WTC11 (cell line): ENCODE data around the gene IRF1. TPM values are rescaled to one million over a fixed set of nuclear protein-coding genes. Genes with fewer than 3 reads are reported as not detected.

Experiments used
- ATAC-seq: fragments of 200-7000 bp; cut with Tn5 transposase; 2 replicates; pipeline ENCODE4 v1.10.0; 2021; ENCODE audit warnings: mild to moderate bottlenecking, moderate library complexity
- CTCF ChIA-PET: fragments of 300-600 bp; sonication (Branson Sonifier 250); formaldehyde crosslinking; loops from one replicate; lab custom pipeline; 2021; ENCODE audit warnings: antibody characterized with exemption; lab: Charles Lee
- POLR2A ChIA-PET: fragments of 350-600 bp; sonication (Branson Sonifier 250); formaldehyde crosslinking; loops from one replicate; lab custom pipeline; 2021; ENCODE audit warnings: antibody characterized with exemption; lab: Charles Lee
- DNase-seq: peaks from one replicate; pipeline ENCODE4 v3.0.0; 2021; ENCODE audit warnings: low spot score
- H3K27ac Mint-ChIP-seq: 2 replicates; pipeline ENCODE4 v1.8.0; 2021; ENCODE audit warnings: mixed read lengths
- H3K27me3 Mint-ChIP-seq: 2 replicates; pipeline ENCODE4 v1.8.0; 2021; ENCODE audit warnings: low read depth, mild to moderate bottlenecking, moderate library complexity, mixed read lengths
- H3K36me3 Mint-ChIP-seq: 2 replicates; pipeline ENCODE4 v1.8.0; 2021; ENCODE audit warnings: mixed read lengths
- H3K4me1 Mint-ChIP-seq: 2 replicates; pipeline ENCODE4 v1.8.0; 2022; ENCODE audit warnings: mixed read lengths
- H3K4me3 Mint-ChIP-seq: 2 replicates; pipeline ENCODE4 v1.8.0; 2021; ENCODE audit warnings: mild to moderate bottlenecking, moderate library complexity, mixed read lengths
- H3K9me3 Mint-ChIP-seq: 2 replicates; pipeline ENCODE4 v1.8.0; 2021; ENCODE audit warnings: mixed read lengths
- AR ChIP-seq: fragments of 250-450 bp; sonication (Bioruptor Pico); IDR thresholded peaks from 2 replicates; pipeline ENCODE4 v1.9.0; 2021; ENCODE audit warnings: mild to moderate bottlenecking
- ARID4B ChIP-seq: sonication (generic); formaldehyde crosslinking; IDR thresholded peaks from 2 replicates; pipeline ENCODE4 v1.8.0; 2023; ENCODE audit warnings: missing genetic modification reagents, mild to moderate bottlenecking, borderline replicate concordance
- E2F4 ChIP-seq: sonication (generic); formaldehyde crosslinking; IDR thresholded peaks from 2 replicates; pipeline ENCODE4 v1.8.1; 2022; ENCODE audit warnings: low read depth, mild to moderate bottlenecking, moderate library complexity, missing genetic modification reagents, borderline replicate concordance
- ELF4 ChIP-seq: sonication (generic); formaldehyde crosslinking; IDR thresholded peaks from 2 replicates; pipeline ENCODE4 v1.8.1; 2022; ENCODE audit warnings: low read depth, mild to moderate bottlenecking, moderate library complexity, missing genetic modification reagents
- FOXJ3 ChIP-seq: sonication (generic); formaldehyde crosslinking; IDR thresholded peaks from 2 replicates; pipeline ENCODE4 v1.9.0; 2021; ENCODE audit warnings: missing genetic modification reagents, mild to moderate bottlenecking, borderline replicate concordance
- MAX ChIP-seq: sonication (generic); formaldehyde crosslinking; IDR thresholded peaks from 2 replicates; pipeline ENCODE4 v1.8.0; 2022; ENCODE audit warnings: mild to moderate bottlenecking, missing genetic modification reagents
- NFATC4 ChIP-seq: fragments of 250-450 bp; sonication (Bioruptor Pico); IDR thresholded peaks from 2 replicates; pipeline ENCODE4 v1.9.0; 2021; ENCODE audit warnings: mild to moderate bottlenecking
- NR3C1 ChIP-seq: sonication (generic); formaldehyde crosslinking; conservative IDR thresholded peaks from 2 replicates; pipeline ENCODE4 v1.8.1; 2023; ENCODE audit warnings: low read depth, mild to moderate bottlenecking, missing genetic modification reagents
- PRRX2 ChIP-seq: fragments of 250-450 bp; sonication (Bioruptor Pico); IDR thresholded peaks from 2 replicates; pipeline ENCODE4 v1.8.0; 2021; ENCODE audit warnings: mild to moderate bottlenecking
- RELA ChIP-seq: sonication (generic); formaldehyde crosslinking; IDR thresholded peaks from 2 replicates; pipeline ENCODE4 v1.8.1; 2022; ENCODE audit warnings: missing genetic modification reagents, mild to moderate bottlenecking, borderline replicate concordance
- USF2 ChIP-seq: sonication (generic); formaldehyde crosslinking; IDR thresholded peaks from 2 replicates; pipeline ENCODE4 v1.8.1; 2023; ENCODE audit warnings: mild to moderate bottlenecking, missing genetic modification reagents, moderate library complexity
- ZMAT4 ChIP-seq: fragments of 250-450 bp; sonication (Bioruptor Pico); IDR thresholded peaks from 2 replicates; pipeline ENCODE4 v1.9.0; 2021; ENCODE audit warnings: mild to moderate bottlenecking
- ZNF281 ChIP-seq: sonication (generic); formaldehyde crosslinking; IDR thresholded peaks from 2 replicates; pipeline ENCODE4 v1.8.0; 2023; ENCODE audit warnings: mild to moderate bottlenecking, missing genetic modification reagents
- ZNF671 ChIP-seq: fragments of 250-450 bp; sonication (Bioruptor Pico); IDR thresholded peaks from 2 replicates; pipeline ENCODE4 v1.8.0; 2021; ENCODE audit warnings: mild to moderate bottlenecking
- ZSCAN18 ChIP-seq: fragments of 250-450 bp; sonication (Bioruptor Pico); IDR thresholded peaks from 2 replicates; pipeline ENCODE4 v2.1.2; 2022; ENCODE audit warnings: mild to moderate bottlenecking, moderate library complexity
- total RNA-seq: library from RNA; stranded (reverse); gene quantifications from 3 replicates; pipeline ENCODE4 v1.2.3, GENCODE V29; 2021

IRF1 gene
- total RNA-seq, 1 experiment from 2014 or later, result 8.8 TPM

- peaks cover 16% of the 10 kb centered on the region for H3K4me1 Mint-ChIP-seq
- ATAC-seq, result no peak
- peak overlapping the region; percentile 85 for H3K4me3 Mint-ChIP-seq
- POLR2A ChIA-PET, result interaction anchor here (0.6 kb wide), 1 partner anchor 1865 kb away, joined by 5 read pairs; no protein-coding TSS in a partner anchor
- TF ChIP-seq ELF4 (CRISPR knock-in tag) (no peak), USF2 (CRISPR knock-in tag) (no peak), ARID4B (CRISPR knock-in tag) (no peak), ZMAT4 (CRISPR knock-in tag) (no peak), NFATC4 (CRISPR knock-in tag) (no peak), ZNF281 (CRISPR knock-in tag) (no peak), RELA (CRISPR knock-in tag) (no peak), NR3C1 (CRISPR knock-in tag) (no peak), AR (no peak), PRRX2 (CRISPR knock-in tag) (no peak), MAX (CRISPR knock-in tag) (no peak), FOXJ3 (CRISPR knock-in tag) (no peak), E2F4 (no peak), ZNF671 (CRISPR knock-in tag) (no peak), ZSCAN18 (no peak)
- no peaks in the 10 kb centered on the region for H3K9me3 Mint-ChIP-seq
- CTCF ChIA-PET, result interaction anchor here (1.2 to 4.3 kb wide), 8 partner anchors 8 to 323 kb away, joined by 4 to 27 read pairs (median 11); no protein-coding TSS in a partner anchor
- DNase-seq, result no peak
- peak overlapping the region; percentile 57; the same call in 1 of the 2 replicates for H3K27ac Mint-ChIP-seq
- H3K36me3 Mint-ChIP-seq, result no peaks in the 10 kb centered on the region
- H3K27me3 Mint-ChIP-seq, result peaks cover 13% of the 10 kb centered on the region
These were observed 7.0 kb upstream of the IRF1 start for GRCh38 chr5:132497488-132497997.
